Body of pancreas (tissue), 4 donors: ENCODE results near the gene MICU1. TPM values are rescaled to one million over a fixed set of nuclear protein-coding genes. Genes with fewer than 3 reads are reported as not detected.

Source experiments
- ATAC-seq: fragments of 150-250 bp; one replicate; pipeline ENCODE4 v1.9.1; 2016
- DNase-seq, 4 donors: peaks; one replicate each; pipeline ENCODE4 v3.0.0-alpha.2; 2019
- H3K27ac ChIP-seq, 4 donors: fragments of 200-600 bp; sonication (generic); 1 replicate in 3 of 4; 2 replicates in 1 of 4; pipeline versions ENCODE4 v1.5.1 to v1.6.1; 2016 to 2019; ENCODE audit warnings: mild to moderate bottlenecking in 1 of 4, mixed read lengths in 1 of 4, moderate library complexity in 1 of 4
- H3K27me3 ChIP-seq, 2 donors: fragments of 200-600 bp; sonication (generic); one replicate each; pipeline ENCODE4 v1.6.0; 2016; ENCODE audit warnings: mild to moderate bottlenecking in 1 of 2
- H3K36me3 ChIP-seq, 2 donors: fragments of 200-600 bp; sonication (generic); replicated peaks in 1 of 2; 2 replicates each; pipeline ENCODE4 v1.5.1; 2016; ENCODE audit warnings: low read depth in 2 of 2; ENCODE audit not compliant: insufficient read depth in 1 of 2
- H3K4me1 ChIP-seq: fragments of 200-600 bp; sonication (generic); one replicate; pipeline ENCODE4 v1.6.0; 2016
- H3K4me3 ChIP-seq, 2 donors: fragments of 200-600 bp; sonication (generic); 1 replicate in 1 of 2; 2 replicates in 1 of 2; pipeline ENCODE4 v1.5.1; 2016 to 2019
- H3K9me3 ChIP-seq, 3 donors: fragments of 200-600 bp; sonication (generic); 1 replicate in 2 of 3; 2 replicates in 1 of 3; pipeline ENCODE4 v1.5.1; 2016
- CTCF ChIP-seq, 7 experiments: fragments of 450-650 bp in 4 of 7; fragments of 200-600 bp in 3 of 7; sonication (generic) in 3 of 7; IDR thresholded peaks; one replicate each; pipeline ENCODE4 v1.5.1; 2016 to 2019; ENCODE audit warnings: antibody characterized with exemption in 7 of 7
- POLR2A ChIP-seq, 3 donors: fragments of 450-650 bp; IDR thresholded peaks; one replicate each; pipeline ENCODE4 v1.6.1; 2016; ENCODE audit warnings: antibody characterized with exemption in 3 of 3, mild to moderate bottlenecking in 2 of 3
- WGBS, 2 donors: methylation state at CpG; one replicate each; pipeline ENCODE4 v1.1.5; 2017; 5-methylcytosine and 5-hydroxymethylcytosine counted together
- intact Hi-C: fragments of 100-400 bp; cut with DNase I; formaldehyde crosslinking; loops from one replicate; pipeline ENCODE4 v1.15.1; 2023
- total RNA-seq, 2 donors: library from RNA; depleted of rRNA; stranded (reverse); fragments of >200 nt; gene quantifications; one replicate each; pipeline ENCODE4 v1.1.0, GENCODE V29; 2016

MICU1 gene
- total RNA-seq, 2 donors from 2014 or later: 14.0 to 23.1 TPM

- H3K27me3 ChIP-seq: no peaks in the 10 kb centered on the region
- no peak overlapping the region for H3K4me3 ChIP-seq
- no peaks in the 10 kb centered on the region for H3K4me1 ChIP-seq
- no peak overlapping the region for H3K27ac ChIP-seq
- H3K9me3 ChIP-seq: no peaks in the 10 kb centered on the region
- intact Hi-C loops: no loop called here
- TF ChIP-seq POLR2A (IDR thresholded peaks at IDR 0.05) (no peak), CTCF (IDR thresholded peaks at IDR 0.05) (no peak)
- no peaks in the 10 kb centered on the region for H3K36me3 ChIP-seq
- ATAC-seq (no peak), DNase-seq (no peak)
Observed at GRCh38 chr10:72525689-72526088, 100.2 kb downstream of the MICU1 start.

- no peak for ATAC-seq
- Histone ChIP-seq H3K9me3 (no peaks in the 10 kb centered on the region), H3K27ac (no peak overlapping the region), H3K4me3 (no peak overlapping the region), H3K36me3 (no peaks in the 10 kb centered on the region), H3K27me3 (no peaks in the 10 kb centered on the region), H3K4me1 (no peaks in the 10 kb centered on the region)
- WGBS, 2 donors: 59 to 63% methylated on average over 5 of the region's 5 CpGs
- DNase-seq: no peak
- intact Hi-C loops: no loop called here
- TF ChIP-seq POLR2A (IDR thresholded peaks at IDR 0.05) (no peak), CTCF (IDR thresholded peaks at IDR 0.05) (no peak)
Observed at GRCh38 chr10:72525277-72525676, 100.6 kb downstream of the MICU1 start.

GRCh38 chr10:72524489-72524888, 101.4 kb downstream of the MICU1 start:
- whole genome bisulfite sequencing, 2 donors: 82 to 85% methylated on average over 2 of the region's 2 CpGs
- Histone ChIP-seq H3K9me3 (no peaks in the 10 kb centered on the region), H3K27me3 (no peaks in the 10 kb centered on the region), H3K36me3 (no peaks in the 10 kb centered on the region), H3K4me1 (no peaks in the 10 kb centered on the region), H3K27ac (no peak overlapping the region), H3K4me3 (no peak overlapping the region)
- no peak for DNase-seq
- no peak for TF ChIP-seq CTCF (IDR thresholded peaks at IDR 0.05)
- no peak for TF ChIP-seq POLR2A (IDR thresholded peaks at IDR 0.05)
- intact Hi-C loops: no loop called here
- ATAC-seq: no peak

GRCh38 chr10:72523932-72524396, 101.9 kb downstream of the MICU1 start:
- no peak overlapping the region for H3K27ac ChIP-seq
- WGBS, 2 donors: 89 to 91% methylated on average over 3 of the region's 3 CpGs
- no peak overlapping the region for H3K4me3 ChIP-seq
- no peaks in the 10 kb centered on the region for H3K27me3 ChIP-seq
- DNase-seq (no peak), ATAC-seq (no peak)
- no peaks in the 10 kb centered on the region for H3K9me3 ChIP-seq
- intact Hi-C loops: no loop called here
- TF ChIP-seq CTCF (IDR thresholded peaks at IDR 0.05) (no peak), POLR2A (IDR thresholded peaks at IDR 0.05) (no peak)
- H3K4me1 ChIP-seq: no peaks in the 10 kb centered on the region
- no peaks in the 10 kb centered on the region for H3K36me3 ChIP-seq

GRCh38 chr10:72523062-72523461, 102.8 kb downstream of the MICU1 start:
- no peaks in the 10 kb centered on the region for H3K36me3 ChIP-seq
- intact Hi-C loops: no loop called here
- H3K4me1 ChIP-seq: no peaks in the 10 kb centered on the region
- no peak for ATAC-seq
- H3K9me3 ChIP-seq: no peaks in the 10 kb centered on the region
- H3K27me3 ChIP-seq: no peaks in the 10 kb centered on the region
- H3K4me3 ChIP-seq: no peak overlapping the region
- TF ChIP-seq POLR2A (IDR thresholded peaks at IDR 0.05) (no peak), CTCF (IDR thresholded peaks at IDR 0.05) (no peak)
- no peak for DNase-seq
- H3K27ac ChIP-seq: no peak overlapping the region
- 82 to 87% methylated on average over 5 of the region's 5 CpGs for WGBS, 2 donors
